Activated CD4-positive, alpha-beta T cell treated with anti-CD3 and anti-CD28 coated beads, Interleukin-2, amount 50 U/mL, for 24 hours (primary cell): ENCODE data around the gene KCNK6.
"Not testable (repeated sequence)": the region's sequence is repeated elsewhere in the genome, so short reads cannot be mapped to it uniquely, and the experiment has no call there.

Source experiments
- DNase-seq, 2 donors: peaks; one replicate each; pipeline ENCODE4 v3.0.0-alpha.2; 2020; ENCODE audit warnings: low read depth in 1 of 2, low spot score in 1 of 2

The KCNK6 gene

GRCh38 chr19:38360839-38361631 lies 41.4 kb downstream of the KCNK6 start:
- DNase-seq = no peak

- peak; percentile 34 to 48 for DNase-seq
These were observed 42.0 kb downstream of the KCNK6 start for GRCh38 chr19:38361633-38362075.

GRCh38 chr19:38362076-38362945 lies 42.7 kb downstream of the KCNK6 start:
- peak; percentile 50 to 68 for DNase-seq

- DNase-seq = not testable (repeated sequence)
These were observed 43.5 kb downstream of the KCNK6 start for GRCh38 chr19:38362946-38363688.

- DNase-seq = no peak
These were observed 47.4 kb downstream of the KCNK6 start for GRCh38 chr19:38367041-38367440.

GRCh38 chr19:38369584-38369983 lies 49.9 kb downstream of the KCNK6 start:
- DNase-seq = no peak

- DNase-seq = no peak
These were observed 50.7 kb downstream of the KCNK6 start for GRCh38 chr19:38370299-38370698.

- no peak for DNase-seq
These were observed 51.4 kb downstream of the KCNK6 start for GRCh38 chr19:38371081-38371480.

GRCh38 chr19:38373907-38374331 lies 54.3 kb downstream of the KCNK6 start:
- DNase-seq = no peak

GRCh38 chr19:38374332-38375097 lies 54.9 kb downstream of the KCNK6 start, which contains the start of gene PSMD8:
PSMD8 (plus strand) TSS chr19:38374571; CDS start chr19:38374602, 31 bp downstream.
- DNase-seq = peak; percentile 95 to 98

- DNase-seq = no peak
These were observed 55.5 kb downstream of the KCNK6 start for GRCh38 chr19:38375098-38375493.

GRCh38 chr19:38375748-38376147 lies 56.1 kb downstream of the KCNK6 start:
- DNase-seq = no peak

- no peak for DNase-seq
These were observed 56.9 kb downstream of the KCNK6 start for GRCh38 chr19:38376576-38376975.

- DNase-seq = no peak
These were observed 57.4 kb downstream of the KCNK6 start for GRCh38 chr19:38377052-38377451.

- no peak for DNase-seq
These were observed 59.2 kb downstream of the KCNK6 start for GRCh38 chr19:38378866-38379265.

- no peak for DNase-seq
These were observed 61.5 kb downstream of the KCNK6 start for GRCh38 chr19:38381138-38381537.
